HG03196 (cell line): ENCODE results near the gene C6orf15.
"Not testable (repeated sequence)": the region's sequence is repeated elsewhere in the genome, so short reads cannot be mapped to it uniquely, and the experiment has no call there.

Experiments used
- ATAC-seq: cut with Tn5 transposase; IDR thresholded peaks from one replicate; pipeline ENCODE4 v1.9.1; 2021; ENCODE audit not compliant: unreplicated experiment

Gene C6orf15

DNA sequence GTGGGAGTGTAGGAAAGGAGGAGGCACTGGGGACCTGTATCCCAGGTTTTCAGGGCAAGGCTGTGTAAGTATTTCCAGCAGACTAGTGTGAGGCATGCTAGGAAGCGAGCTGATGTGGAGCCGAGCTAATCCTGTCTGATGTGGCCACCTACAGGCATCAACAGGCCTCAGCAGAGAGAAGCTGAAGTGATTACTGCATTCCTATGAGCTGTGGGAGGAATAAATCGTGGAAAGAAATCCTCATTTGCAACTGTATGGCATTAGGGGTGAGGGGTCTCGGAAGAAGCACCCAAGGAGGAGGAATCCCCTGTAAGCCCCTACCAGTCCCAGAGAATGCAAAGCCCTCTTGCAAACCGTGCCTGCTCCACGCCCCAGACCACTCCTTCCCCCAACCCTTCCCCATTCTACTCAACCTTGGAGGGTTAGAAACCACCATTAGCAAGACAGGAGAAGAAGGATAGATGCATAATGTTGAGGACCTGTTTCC lies 41.6 kb downstream of the C6orf15 start:
- no peak for ATAC-seq

DNA sequence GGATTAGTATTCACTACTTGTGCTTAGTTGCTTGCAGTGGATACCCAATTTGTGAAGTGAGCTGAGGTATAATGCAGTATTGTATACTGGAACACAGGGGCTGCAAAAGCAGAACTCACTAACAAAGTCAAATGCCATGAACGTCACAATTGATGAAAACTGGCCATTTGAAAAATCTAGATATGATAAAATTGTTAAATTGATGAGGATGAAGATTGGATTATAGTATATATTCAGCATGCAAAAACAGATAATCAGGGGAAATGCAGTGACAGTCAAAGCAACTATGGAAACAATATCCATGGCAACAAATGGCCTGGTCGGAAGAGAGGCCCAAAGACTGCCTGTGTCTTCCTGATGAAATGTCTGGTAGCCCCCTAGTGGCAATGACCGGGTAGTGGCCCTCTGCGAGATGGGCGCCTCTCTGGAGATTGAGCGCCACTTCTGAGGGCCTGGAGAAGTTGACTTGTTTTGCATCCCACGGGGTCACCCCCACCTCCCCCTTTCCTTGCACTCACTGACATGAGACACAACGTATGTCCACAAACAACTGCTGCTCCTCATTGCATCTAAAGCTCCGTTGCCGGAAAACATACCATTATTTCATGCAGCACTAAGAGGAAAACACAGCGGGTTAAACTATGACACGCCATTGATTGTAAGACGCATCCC lies 43.6 kb downstream of the C6orf15 start:
- no peak for ATAC-seq

DNA sequence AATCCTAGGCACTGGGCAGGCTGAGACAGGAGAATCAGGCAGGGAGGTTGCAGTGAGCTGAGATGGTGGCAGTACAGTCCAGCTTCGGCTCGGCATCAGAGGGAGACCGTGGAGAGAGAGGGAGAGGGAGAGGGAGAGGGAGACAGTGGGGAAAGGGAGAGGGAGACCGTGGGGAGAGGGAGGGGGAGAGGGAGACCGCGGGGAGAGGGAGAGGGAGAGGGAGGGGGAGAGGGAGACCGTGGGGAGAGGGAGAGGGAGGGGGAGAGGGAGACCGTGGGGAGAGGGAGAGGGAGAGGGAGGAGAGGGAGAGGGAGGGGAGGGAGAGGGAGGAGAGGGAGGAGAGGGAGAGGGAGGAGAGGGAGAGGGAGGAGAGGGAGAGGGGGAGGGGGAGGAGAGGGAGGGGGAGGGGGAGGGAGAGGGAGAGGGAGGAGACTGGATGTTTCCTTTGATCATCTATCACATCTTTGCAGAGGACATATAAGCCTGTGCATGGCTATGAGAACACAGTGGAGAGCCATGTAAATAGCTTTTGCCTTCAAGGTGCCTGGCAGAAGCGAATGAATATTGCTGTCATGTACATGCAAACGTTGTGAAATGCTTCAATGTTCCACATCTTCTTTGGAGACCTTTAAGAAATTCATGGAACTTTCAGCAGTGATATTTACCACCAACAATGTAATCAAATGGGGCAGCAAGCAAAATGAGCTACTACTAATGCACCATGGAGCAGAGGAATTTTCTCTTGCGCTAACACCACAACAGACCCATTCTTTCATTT lies 44.3 kb downstream of the C6orf15 start:
- not testable (repeated sequence) for ATAC-seq

DNA sequence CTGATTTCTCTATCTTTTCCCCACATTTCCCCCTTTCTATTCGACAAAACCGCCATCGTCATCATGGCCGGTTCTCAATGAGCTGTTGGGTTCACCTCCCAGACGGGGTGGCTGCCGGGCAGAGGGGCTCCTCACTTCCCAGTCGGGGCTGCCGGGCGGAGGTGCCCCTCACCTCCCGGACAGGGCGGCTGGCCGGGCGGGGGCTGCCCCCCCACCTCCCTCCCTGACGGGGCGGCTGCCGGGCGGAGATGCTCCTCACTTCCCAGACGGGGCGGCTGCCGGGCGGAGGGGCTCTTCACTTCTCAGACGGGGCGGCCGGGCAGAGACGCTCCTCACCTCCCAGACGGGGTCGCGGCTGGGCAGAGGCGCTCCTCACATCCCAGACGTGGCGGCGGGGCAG lies 45.3 kb downstream of the C6orf15 start:
- not testable (repeated sequence) for ATAC-seq

DNA sequence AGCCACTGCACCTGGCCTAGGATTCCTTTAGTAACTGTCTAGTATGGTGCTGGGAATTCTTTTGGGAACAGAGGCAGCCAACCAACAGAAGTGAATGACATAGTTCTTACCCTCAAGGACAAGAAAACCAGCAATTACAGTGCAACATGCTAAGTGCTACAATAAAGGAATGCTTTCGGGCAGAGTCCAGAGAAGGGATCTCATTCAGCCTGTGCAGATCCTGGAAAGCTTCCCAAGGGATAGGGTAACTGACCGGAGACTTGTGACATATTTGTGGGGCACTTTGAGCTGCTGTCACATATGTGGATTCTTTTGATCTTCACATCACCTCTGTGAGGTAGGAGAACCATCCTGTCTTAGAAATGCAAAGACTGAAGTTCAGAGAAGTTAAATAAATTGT lies 46.8 kb downstream of the C6orf15 start:
- no peak for ATAC-seq

DNA sequence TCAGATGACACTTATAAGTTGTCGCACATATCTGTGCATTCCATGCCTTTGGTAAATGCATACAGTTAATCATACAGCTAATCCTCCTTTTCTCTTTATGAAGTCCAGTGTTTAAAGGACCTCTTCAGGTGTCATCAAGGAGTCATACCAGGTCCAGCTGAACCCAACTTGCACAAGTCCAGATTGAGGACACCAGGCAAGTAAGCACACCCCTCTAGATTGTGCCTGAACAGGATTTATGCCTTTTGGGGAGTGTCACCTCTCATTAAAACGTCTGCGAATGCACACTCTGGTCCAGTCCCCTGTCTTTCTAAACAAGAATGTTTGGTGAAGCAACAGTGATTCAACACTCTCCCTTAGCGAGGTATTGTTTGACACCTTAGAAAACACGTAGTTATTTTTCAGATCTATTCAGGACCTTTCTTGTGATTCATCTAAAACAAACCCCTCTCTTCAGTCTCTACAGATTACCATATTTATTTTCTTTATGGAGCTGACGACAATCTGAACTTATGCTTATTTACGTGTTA lies 48.4 kb downstream of the C6orf15 start:
- ATAC-seq = no peak
